ENCODE results near the gene EPHA6. TPM values are rescaled to one million over a fixed set of nuclear protein-coding genes. Genes with fewer than 3 reads are reported as not detected.

The EPHA6 gene
- total and polyA plus RNA-seq, 10 of the 15 experiments (the other 5 are each of a cell fraction or from before 2014, with no cell fraction given) = not detected

- Histone ChIP-seq H2AFZ (ENCODE audit: control insufficient read depth, low read depth, low read length) (no peak overlapping the region), H3K9ac (ENCODE audit: control insufficient read depth, insufficient read depth, low read length) (no peak overlapping the region), H3K27ac (ENCODE audit: control insufficient read depth, insufficient read depth) (no peak overlapping the region), H3K9me3 (replicated peaks; ENCODE audit: control insufficient read depth, insufficient read depth, low read length) (no peaks in the 10 kb centered on the region), H4K20me1 (ENCODE audit: control insufficient read depth, insufficient read depth) (no peaks in the 10 kb centered on the region), H3K36me3 (ENCODE audit: control insufficient read depth in 2 of 2, insufficient read depth in 2 of 2, low read length in 1 of 2) (no peaks in the 10 kb centered on the region), H3K4me1 (ENCODE audit: control insufficient read depth, insufficient read depth, low read length) (no peaks in the 10 kb centered on the region), H3K27me3 (replicated peaks in 1 of 2; ENCODE audit: control insufficient read depth in 2 of 2, insufficient read depth in 2 of 2, low read length in 1 of 2) (no peaks in the 10 kb centered on the region), H3K4me3 (no peak overlapping the region), H3K4me2 (ENCODE audit: control insufficient read depth, insufficient read depth) (no peak overlapping the region), H3K79me2 (ENCODE audit: control insufficient read depth, insufficient read depth, low read length) (no peaks in the 10 kb centered on the region)
- BruUV-seq (replicated peaks) = no TSS peak
- intact Hi-C loops (cut with micrococcal nuclease; ENCODE audit: unreplicated experiment) (no loop called here), in situ Hi-C loops (cut with MboI) (no loop called here)
- FAIRE-seq (no peak), ATAC-seq (no peak), DNase-seq (ENCODE audit: low read depth, low spot score) (no peak)
- WGBS (ENCODE audit: insufficient coverage, insufficient replicate concordance, low lambda C conversion rate, missing lambda C conversion rate) = 37% methylated on average over 4 of the region's 4 CpGs
- RAD21 ChIA-PET (ENCODE audit: unreplicated experiment) = no interaction called here
- CTCF ChIA-PET = no interaction called here
- TF ChIP-seq NKRF (conservative IDR thresholded peaks at IDR 0.05) = no peak
- TF ChIP-seq NR2F1 (conservative IDR thresholded peaks at IDR 0.05) = no peak
- TF ChIP-seq BHLHE40 (IDR thresholded peaks at IDR 0.05; ENCODE audit: borderline replicate concordance in 1 of 2, low read depth in 2 of 2, low read length in 1 of 2) = no peak
- TF ChIP-seq NR2C1 (IDR thresholded peaks at IDR 0.05) = no peak
- no peak for TF ChIP-seq HCFC1 (IDR thresholded peaks at IDR 0.05; ENCODE audit: low read length)
- no peak for TF ChIP-seq NFYB (IDR thresholded peaks at IDR 0.05; ENCODE audit: insufficient read depth, low read depth, low read length)
- no peak for TF ChIP-seq SREBF1 (IDR thresholded peaks at IDR 0.05; ENCODE audit: low read length)
- TF ChIP-seq RELB (IDR thresholded peaks at IDR 0.05; ENCODE audit: low read depth) = no peak
- no peak for TF ChIP-seq FOXM1 (IDR thresholded peaks at IDR 0.05; ENCODE audit: low read depth, low read length)
- no peak for TF ChIP-seq REST (IDR thresholded peaks at IDR 0.05; ENCODE audit: low read depth, low read length)
- no peak for TF ChIP-seq E2F8 (IDR thresholded peaks at IDR 0.05; ENCODE audit: low read depth, partially characterized antibody)
- no peak for TF ChIP-seq CREB1 (IDR thresholded peaks at IDR 0.05; ENCODE audit: low read depth)
- no peak for TF ChIP-seq TCF12 (IDR thresholded peaks at IDR 0.05; ENCODE audit: low read depth, low read length)
- TF ChIP-seq PAX8 (IDR thresholded peaks at IDR 0.05) = no peak
- no peak for TF ChIP-seq RELA (IDR thresholded peaks at IDR 0.05; ENCODE audit: borderline replicate concordance, partially characterized antibody)
- TF ChIP-seq TAF1 (IDR thresholded peaks at IDR 0.05; ENCODE audit: borderline replicate concordance, low read depth, low read length) = no peak
- TF ChIP-seq CBFB (IDR thresholded peaks at IDR 0.05; ENCODE audit: low read depth) = no peak
- POLR2A ChIA-PET = no interaction called here
- SMC1A ChIA-PET (ENCODE audit: uncharacterized antibody, unreplicated experiment) = no interaction called here
These were observed 870.1 kb downstream of the EPHA6 start for GRCh38 chr3:97684490-97684889.

Data from GM12878 (cell line).